Fibroblast of lung (primary cell): Measurements from ENCODE around the gene CMSS1.

ENCODE experiments used
- EZH2 ChIP-seq: IDR thresholded peaks from 2 replicates; pipeline ENCODE4 v1.5.1; 2012; ENCODE audit warnings: low read length, control low read depth, mild to moderate bottlenecking; ENCODE audit errors: missing control alignments
- TF ChIP-seq, protein P1 (sequence below), 2 donors: IDR thresholded peaks in 1 of 2; conservative IDR thresholded peaks in 1 of 2; 1 replicate in 1 of 2; 2 replicates in 1 of 2; pipeline ENCODE4 v1.5.1; 2011 to 2012; ENCODE audit warnings: low read length in 2 of 2, control low read depth in 1 of 2, inconsistent platforms in 1 of 2, low read depth in 1 of 2, mild to moderate bottlenecking in 1 of 2

DNA sequence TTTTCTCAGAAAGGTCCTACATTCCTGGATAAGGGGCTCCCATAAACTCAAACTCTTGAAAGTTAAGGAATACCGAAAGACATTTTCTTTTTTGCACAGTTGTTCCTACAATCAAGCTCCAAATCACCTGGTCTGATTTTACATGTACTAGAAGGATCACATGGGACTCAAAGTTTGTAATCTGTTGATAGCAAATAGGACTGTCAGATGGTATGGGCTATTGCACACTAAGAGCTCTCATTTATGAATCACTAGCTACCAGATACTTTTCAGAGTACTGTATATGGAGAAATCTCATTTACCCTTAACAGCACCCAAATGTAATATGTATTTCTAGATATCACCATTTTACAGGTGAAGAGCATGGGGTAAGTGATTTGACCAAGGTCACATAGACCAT is 49.5 kb upstream of the CMSS1 start:
- TF ChIP-seq, protein P1, sequence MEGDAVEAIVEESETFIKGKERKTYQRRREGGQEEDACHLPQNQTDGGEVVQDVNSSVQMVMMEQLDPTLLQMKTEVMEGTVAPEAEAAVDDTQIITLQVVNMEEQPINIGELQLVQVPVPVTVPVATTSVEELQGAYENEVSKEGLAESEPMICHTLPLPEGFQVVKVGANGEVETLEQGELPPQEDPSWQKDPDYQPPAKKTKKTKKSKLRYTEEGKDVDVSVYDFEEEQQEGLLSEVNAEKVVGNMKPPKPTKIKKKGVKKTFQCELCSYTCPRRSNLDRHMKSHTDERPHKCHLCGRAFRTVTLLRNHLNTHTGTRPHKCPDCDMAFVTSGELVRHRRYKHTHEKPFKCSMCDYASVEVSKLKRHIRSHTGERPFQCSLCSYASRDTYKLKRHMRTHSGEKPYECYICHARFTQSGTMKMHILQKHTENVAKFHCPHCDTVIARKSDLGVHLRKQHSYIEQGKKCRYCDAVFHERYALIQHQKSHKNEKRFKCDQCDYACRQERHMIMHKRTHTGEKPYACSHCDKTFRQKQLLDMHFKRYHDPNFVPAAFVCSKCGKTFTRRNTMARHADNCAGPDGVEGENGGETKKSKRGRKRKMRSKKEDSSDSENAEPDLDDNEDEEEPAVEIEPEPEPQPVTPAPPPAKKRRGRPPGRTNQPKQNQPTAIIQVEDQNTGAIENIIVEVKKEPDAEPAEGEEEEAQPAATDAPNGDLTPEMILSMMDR (conservative IDR thresholded peaks at IDR 0.05 in 1 of 2, IDR thresholded peaks at IDR 0.05 in 1 of 2; ENCODE audit: low read depth in 1 of 2, low read length in 2 of 2), result no peak
- no peak for TF ChIP-seq EZH2
